ENCODE data around the gene CDC27.
"Not testable (repeated sequence)": the region's sequence is repeated elsewhere in the genome, so short reads cannot be mapped to it uniquely, and the experiment has no call there.

Gene CDC27

DNA sequence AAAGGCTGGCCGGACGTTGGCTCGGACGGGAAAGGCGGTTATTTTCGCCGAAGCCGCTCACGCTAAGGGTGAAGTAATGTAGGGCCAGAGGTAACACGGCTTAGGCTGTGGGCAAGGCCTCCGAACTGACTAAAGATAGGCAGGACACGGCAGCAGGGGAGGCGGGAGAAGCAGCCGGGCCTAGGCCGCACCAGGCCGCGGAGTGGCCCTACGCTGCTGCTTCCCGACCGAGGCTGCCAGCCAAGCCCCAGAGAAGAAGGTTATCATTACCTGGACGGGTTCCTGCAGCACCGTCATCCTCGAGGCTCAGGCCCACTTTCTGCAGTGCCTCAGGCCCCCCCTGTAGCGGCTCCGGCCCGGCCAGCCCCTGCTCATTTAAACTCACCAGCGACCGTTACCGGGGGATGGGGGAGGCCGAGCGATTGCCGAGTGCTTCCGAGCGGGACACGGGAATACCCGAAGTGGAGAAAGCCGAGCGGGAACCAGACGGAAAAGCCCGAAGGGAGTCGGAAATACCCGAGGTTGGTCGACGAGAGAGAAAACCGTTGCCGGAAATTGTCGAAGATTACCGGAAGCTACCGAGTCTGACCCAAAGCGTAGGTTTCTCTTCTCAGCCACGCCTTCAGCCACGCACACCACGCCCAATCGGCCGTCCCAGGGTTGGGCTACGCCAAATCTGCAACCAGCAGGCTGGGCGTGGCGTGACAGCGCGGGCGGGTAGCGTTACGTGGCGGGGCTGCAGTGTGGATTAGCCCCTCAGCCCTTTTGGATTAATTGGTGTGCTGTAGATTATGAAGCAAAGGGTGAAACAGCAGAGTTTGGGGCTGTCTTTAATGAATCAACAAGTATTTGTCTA is at the start of gene CDC27:
TSS of gene CDC27 (minus strand) at position 420 of the 856 bp plus-strand sequence. CDS start at position 297, 123 bp downstream.
- peak; percentile 98 for DNase-seq

- no peak for DNase-seq
These were observed 49.4 kb upstream of the CDC27 start for GRCh38 chr17:47238321-47239010.

GRCh38 chr17:47237841-47238240 is 48.7 kb upstream of the CDC27 start:
- DNase-seq: no peak

- no peak for DNase-seq
These were observed 46.8 kb upstream of the CDC27 start for GRCh38 chr17:47235923-47236322.

GRCh38 chr17:47235506-47235905 is 46.4 kb upstream of the CDC27 start:
- DNase-seq: no peak

GRCh38 chr17:47232465-47232864 is 43.4 kb upstream of the CDC27 start:
- no peak for DNase-seq

DNA sequence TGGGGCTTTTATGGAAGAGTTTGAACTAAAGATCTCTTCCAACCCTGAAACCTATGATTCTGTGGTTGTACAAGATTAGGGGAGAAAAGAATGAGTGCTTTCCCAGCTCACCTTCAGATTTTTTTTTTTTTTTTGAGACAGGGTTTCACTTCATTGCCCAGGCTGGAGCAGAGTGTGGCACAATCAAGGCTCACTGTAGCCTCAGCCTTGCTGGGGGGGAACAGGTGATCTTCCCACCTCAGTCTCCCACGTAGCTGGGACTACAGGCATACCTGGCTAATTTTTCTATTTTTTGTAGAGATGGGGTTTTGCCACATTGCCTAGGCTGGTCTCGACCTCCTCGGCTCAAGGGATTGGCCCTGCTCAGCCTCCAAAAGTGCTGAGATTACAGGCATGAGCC is 42.8 kb upstream of the CDC27 start:
- DNase-seq: no peak

GRCh38 chr17:47231334-47231733 is 42.2 kb upstream of the CDC27 start:
- DNase-seq: no peak

GRCh38 chr17:47230864-47231263 is 41.8 kb upstream of the CDC27 start:
- DNase-seq: no peak

DNA sequence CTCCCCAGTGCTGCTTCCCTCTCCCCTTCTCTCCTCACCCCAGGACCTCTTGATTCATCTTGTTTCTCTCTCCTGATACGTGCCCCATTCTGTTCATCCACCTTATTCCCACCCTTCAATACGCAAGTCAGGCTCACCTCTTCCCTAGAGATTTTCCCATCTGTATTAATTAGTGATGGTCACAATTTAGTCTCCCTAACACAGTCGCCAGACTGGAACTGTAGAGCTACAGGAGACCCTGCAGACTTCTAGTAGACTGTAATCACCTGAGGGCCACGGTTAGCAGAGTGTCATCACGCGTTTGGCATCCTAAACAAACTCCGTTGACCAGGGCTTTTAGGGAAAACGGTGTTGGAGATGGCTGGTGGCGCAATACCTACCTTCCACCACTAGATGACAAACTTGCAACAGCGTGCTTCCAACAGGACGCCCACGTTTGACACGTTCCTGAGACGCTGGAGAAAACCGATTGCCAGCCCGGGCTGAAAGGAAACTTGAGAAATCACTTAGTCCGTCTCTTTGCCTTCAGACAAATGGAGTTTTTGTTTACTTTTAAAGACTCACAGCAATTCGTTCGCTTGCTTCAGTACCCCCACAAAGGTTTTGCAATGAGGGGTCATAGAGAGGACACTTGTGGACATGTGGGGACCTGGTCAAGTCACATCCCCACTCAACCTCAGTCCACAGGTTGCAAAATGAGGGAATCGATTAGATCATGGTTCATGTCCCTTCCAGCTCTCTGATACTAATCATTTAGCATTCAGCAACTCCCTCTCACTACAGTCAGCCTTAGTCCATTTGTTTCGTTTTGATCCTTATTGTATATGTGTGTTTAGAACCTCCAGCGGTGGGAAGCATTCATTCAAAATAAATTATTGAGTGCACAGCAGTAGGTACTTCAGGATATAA is 40.7 kb upstream of the CDC27 start:
- peak; percentile 83 for DNase-seq

DNA sequence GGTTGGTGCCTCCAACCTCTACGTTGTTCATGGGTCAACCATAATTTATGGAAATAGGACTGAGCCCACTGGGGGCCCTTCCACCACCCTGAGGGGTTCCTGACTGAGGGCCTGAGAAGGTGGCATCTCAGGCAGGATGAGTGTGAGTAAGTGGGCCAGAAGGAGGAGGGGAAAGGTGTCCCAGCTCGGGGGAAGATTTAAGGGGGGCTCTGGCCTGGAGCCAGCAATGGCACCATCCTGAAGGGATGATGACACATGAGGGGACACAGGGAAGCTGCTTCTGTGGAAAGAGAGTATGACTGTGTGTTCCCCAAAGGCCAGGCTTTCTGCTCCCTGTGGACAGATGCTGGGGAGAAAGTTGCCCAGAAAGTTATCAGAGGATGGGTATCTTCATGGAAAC is 38.8 kb upstream of the CDC27 start:
- DNase-seq: no peak

DNA sequence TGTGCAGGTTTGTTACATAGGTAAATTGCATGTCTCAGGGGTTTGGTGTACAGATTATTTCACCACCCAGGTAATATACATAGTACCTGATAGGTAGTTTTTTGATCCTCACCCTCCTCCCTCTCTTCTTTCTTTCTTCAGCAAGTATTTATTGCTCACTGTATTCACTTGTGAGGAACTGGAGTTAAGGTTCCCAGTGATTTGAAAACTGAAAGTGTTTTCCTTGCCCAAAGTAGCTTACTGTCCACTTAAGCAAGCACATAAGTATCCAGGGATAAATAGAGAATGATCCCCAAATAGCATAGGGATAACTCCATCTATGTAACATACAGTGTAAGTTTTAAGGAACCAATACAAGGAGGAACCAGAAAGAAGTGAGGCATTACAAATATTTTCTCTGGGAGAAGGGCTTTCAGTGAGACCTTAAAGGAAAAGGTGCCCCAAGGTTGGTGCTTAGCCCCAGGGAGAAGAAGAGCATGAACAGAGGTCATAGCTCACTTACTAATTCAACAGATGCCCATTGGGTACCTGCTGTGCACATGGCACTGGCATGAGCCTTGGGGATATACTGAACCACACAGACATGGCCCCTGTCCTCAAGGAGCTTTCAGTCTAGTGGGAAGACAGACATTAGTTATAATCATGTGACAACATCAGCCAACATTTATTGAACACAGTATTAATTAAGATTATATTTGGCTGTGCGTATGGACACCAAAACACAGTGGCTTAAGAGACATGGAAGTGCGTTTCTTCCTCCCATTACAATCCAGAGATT is 37.0 kb upstream of the CDC27 start:
- DNase-seq: no peak

DNA sequence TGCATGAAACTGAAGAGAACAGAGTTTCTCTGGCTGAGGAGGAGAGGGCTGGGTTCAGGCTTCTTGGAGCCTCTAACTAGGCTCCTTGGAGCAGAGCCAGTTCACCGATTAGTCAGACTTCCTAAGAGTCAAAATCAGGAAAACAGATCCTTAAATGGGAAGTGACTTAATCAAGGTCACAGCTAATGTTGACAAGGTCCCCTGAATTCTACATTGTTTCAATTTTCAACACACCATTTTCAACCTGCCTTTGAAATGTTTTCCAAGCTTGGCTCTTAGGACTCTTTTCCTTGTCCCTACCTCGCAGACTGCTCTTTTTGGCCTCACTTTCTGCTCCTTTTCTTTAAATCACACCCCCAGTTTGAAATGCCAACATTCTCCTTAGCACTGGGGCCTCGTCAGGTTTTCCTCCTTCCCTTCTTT is 36.4 kb upstream of the CDC27 start:
- no peak for DNase-seq

GRCh38 chr17:47224966-47225365 is 35.9 kb upstream of the CDC27 start:
- DNase-seq: no peak

GRCh38 chr17:47224077-47224476 is 35.0 kb upstream of the CDC27 start:
- not testable (repeated sequence) for DNase-seq

- DNase-seq: no peak
These were observed 34.4 kb upstream of the CDC27 start for GRCh38 chr17:47223460-47223859.

DNA sequence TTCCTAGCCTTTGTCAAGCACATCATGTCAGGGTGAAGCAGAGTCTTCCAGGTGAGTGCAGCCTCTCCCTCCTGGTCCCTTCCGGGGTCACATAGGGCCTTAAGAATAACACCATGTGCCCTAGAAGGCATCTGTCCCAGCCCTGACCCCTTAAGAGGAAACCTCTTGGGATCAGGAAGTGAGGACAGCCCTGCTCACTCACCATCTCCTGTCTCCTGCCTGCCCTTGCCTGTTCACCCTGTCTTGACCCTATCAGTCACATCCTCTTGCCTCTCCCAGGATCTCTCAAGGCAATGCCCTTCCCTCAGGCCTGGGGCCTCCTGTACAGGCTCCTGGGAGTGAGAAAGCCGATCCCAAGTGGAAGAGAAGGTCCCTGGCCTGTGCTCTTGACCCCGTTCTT is 33.9 kb upstream of the CDC27 start:
- no peak for DNase-seq

GRCh38 chr17:47222047-47222446 is 33.0 kb upstream of the CDC27 start:
- DNase-seq: no peak

DNA sequence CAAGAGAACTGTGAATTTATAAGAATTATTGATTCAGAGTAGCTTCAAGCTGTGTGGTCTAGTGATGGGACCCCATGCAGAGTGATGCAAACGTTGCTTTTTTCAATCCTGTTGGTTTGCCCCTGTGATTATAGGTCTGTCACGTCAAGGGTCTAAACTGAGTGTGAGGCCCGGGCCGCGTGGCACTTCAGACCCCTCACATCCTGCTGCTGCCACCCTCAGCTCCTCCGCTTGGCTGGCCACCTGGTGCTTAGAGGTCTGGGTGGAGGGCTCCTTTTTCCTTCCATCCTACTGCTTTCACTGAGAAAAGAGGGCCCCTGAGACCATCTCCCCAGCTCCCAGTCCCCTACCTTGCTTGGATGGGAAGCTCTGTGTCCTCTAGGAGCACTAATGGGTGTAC is 32.1 kb upstream of the CDC27 start:
- DNase-seq: no peak

GRCh38 chr17:47220531-47220999 is 31.5 kb upstream of the CDC27 start:
- no peak for DNase-seq

DNA sequence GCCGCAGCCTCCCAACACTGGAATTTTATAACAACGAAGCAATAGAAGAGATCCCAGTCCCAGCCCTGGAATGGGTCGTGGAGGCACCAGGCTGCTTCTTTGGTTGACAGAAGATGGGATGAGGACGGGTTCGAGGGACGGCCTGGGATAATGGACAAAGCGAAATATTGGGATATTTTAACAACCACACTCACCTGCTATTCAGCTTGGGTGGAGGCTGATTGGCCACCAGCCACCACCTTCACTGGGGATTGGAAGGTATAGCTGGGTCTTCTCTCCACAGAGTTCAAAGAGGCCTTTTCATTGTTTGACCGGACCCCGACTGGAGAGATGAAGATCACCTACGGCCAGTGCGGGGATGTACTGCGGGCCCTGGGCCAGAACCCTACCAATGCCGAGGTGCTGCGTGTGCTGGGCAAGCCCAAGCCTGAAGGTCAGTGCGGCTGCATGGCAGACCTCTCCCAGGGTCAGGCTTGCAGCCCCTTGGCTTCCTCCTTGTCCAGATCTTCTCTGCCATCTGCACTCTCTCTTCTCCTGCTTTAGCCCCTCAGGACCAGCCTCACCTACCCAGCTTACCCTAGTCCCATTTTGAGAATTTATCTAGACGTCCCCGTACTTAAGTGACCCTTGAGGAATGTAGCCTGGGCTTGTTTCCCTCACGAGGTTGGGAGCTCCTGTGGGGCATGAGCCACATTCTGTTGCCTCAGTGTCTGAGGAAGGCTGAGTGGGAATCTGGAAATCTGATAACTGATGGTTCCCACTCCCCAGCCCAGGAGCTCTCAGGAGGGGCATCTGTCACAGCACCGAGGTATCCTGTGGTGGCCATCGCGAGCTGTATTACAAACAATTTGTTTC is 30.8 kb upstream of the CDC27 start:
- DNase-seq: no peak

Measured in NCI-H526 treated with DMSO at 0.1 percent for 48 hours (cell line).